H1 (cell line): Measurements from ENCODE around the gene SORCS3. TPM values are rescaled to one million over a fixed set of nuclear protein-coding genes. Genes with fewer than 3 reads are reported as not detected.

ENCODE experiments used
- CTCF ChIA-PET: fragments of 300-600 bp; sonication (Branson Sonifier 250); formaldehyde crosslinking; loops from one replicate; lab custom pipeline; 2021; ENCODE audit not compliant: partially characterized antibody; lab: Charles Lee
- POLR2A ChIA-PET: fragments of 300-600 bp; sonication (Branson Sonifier 250); formaldehyde crosslinking; loops from one replicate; lab custom pipeline; 2021; ENCODE audit warnings: inconsistent platforms; ENCODE audit not compliant: partially characterized antibody; lab: Charles Lee
- DNase-seq, 2 experiments: peaks; one replicate each; pipeline versions ENCODE4 v3.0.0 to v3.0.0-alpha.2; 2010 to 2022; ENCODE audit warnings: low spot score in 2 of 2, low read depth in 1 of 2, mixed read lengths in 1 of 2
- FAIRE-seq: peaks from 2 replicates; lab custom pipeline; 2011; peaks lifted over from hg19 to GRCh38; lab: Jason Lieb, UNC
- H2AFZ ChIP-seq: 2 replicates; pipeline ENCODE4 v1.8.1; 2012; ENCODE audit warnings: low read length, inconsistent platforms
- H2AK5ac ChIP-seq: 2 replicates; pipeline ENCODE4 v1.6.1; 2013; ENCODE audit warnings: low read depth, low read length
- H2BK120ac ChIP-seq: replicated peaks from 2 replicates; pipeline ENCODE3; 2013; ENCODE audit warnings: low read depth, low read length, inconsistent platforms
- H2BK12ac ChIP-seq: 2 replicates; pipeline ENCODE4 v1.6.1; 2013; ENCODE audit warnings: low read depth, low read length
- H2BK15ac ChIP-seq: 2 replicates; pipeline ENCODE4 v1.6.1; 2013; ENCODE audit warnings: low read length
- H2BK20ac ChIP-seq: 2 replicates; pipeline ENCODE4 v1.6.1; 2013; ENCODE audit warnings: low read length
- H2BK5ac ChIP-seq: 2 replicates; pipeline ENCODE4 v1.6.1; 2013; ENCODE audit warnings: low read depth, low read length
- H3K14ac ChIP-seq: 2 replicates; pipeline ENCODE4 v1.6.1; 2013; ENCODE audit warnings: inconsistent platforms; ENCODE audit not compliant: insufficient read length
- H3K18ac ChIP-seq: 2 replicates; pipeline ENCODE4 v1.6.1; 2013; ENCODE audit warnings: low read length; ENCODE audit errors: extremely low read depth
- H3K23ac ChIP-seq: 2 replicates; pipeline ENCODE4 v1.6.1; 2013; ENCODE audit warnings: inconsistent platforms; ENCODE audit not compliant: insufficient read length
- H3K23me2 ChIP-seq: 2 replicates; pipeline ENCODE4 v1.6.1; 2013; ENCODE audit warnings: low read depth, low read length
- H3K27ac ChIP-seq: 2 replicates; pipeline ENCODE4 v1.6.1; 2011; ENCODE audit warnings: low read depth, low read length, inconsistent platforms
- H3K27me3 ChIP-seq, 4 experiments: replicated peaks in 1 of 4; 1 replicate in 1 of 4; 2 replicates in 3 of 4; pipeline versions ENCODE4 v1.6.1 to v1.8.1; 2011 to 2013; ENCODE audit warnings: low read length in 3 of 4, mild to moderate bottlenecking in 3 of 4, inconsistent platforms in 2 of 4, mixed read lengths in 2 of 4, moderate library complexity in 1 of 4; ENCODE audit not compliant: control insufficient read depth in 3 of 4, insufficient read depth in 3 of 4; ENCODE audit errors: extremely low read depth in 1 of 4
- H3K36me3 ChIP-seq, 4 experiments: 2 replicates each; pipeline versions ENCODE4 v1.6.1 to v1.8.1; 2011 to 2013; ENCODE audit warnings: mild to moderate bottlenecking in 4 of 4, low read length in 3 of 4, moderate library complexity in 2 of 4, control low read depth in 1 of 4, inconsistent platforms in 1 of 4; ENCODE audit not compliant: insufficient read depth in 4 of 4, control insufficient read depth in 2 of 4
- H3K4ac ChIP-seq: replicated peaks from 2 replicates; pipeline ENCODE3; 2013; ENCODE audit warnings: low read length, low read depth, mixed read lengths, inconsistent platforms; ENCODE audit not compliant: insufficient read length
- H3K4me1 ChIP-seq, 4 experiments: replicated peaks in 1 of 4; 1 replicate in 1 of 4; 2 replicates in 3 of 4; pipeline versions ENCODE4 v1.6.1 to v1.8.1; 2011 to 2013; ENCODE audit warnings: low read length in 3 of 4, inconsistent platforms in 2 of 4, mixed read lengths in 1 of 4; ENCODE audit not compliant: insufficient read depth in 4 of 4, control insufficient read depth in 3 of 4
- H3K4me2 ChIP-seq, 2 experiments: 2 replicates each; pipeline versions ENCODE4 v1.6.1 to v1.8.1; 2011 to 2013; ENCODE audit warnings: low read depth in 2 of 2, low read length in 2 of 2, control low read depth in 1 of 2, inconsistent platforms in 1 of 2, mild to moderate bottlenecking in 1 of 2; ENCODE audit not compliant: insufficient read depth in 1 of 2
- H3K4me3 ChIP-seq, 4 experiments: fragments of 200-600, 300-600 bp in 1 of 4; sonication (generic), shearing (Covaris generic), sonication (Bioruptor Twin) in 1 of 4; 2 replicates each; pipeline versions ENCODE4 v1.5.1 to v1.8.1; 2011 to 2016; ENCODE audit warnings: low read length in 4 of 4, low read depth in 3 of 4, control low read depth in 2 of 4, inconsistent platforms in 2 of 4, mild to moderate bottlenecking in 2 of 4, mixed read lengths in 1 of 4, moderate library complexity in 1 of 4; ENCODE audit not compliant: insufficient read depth in 2 of 4; ENCODE audit errors: extremely low read depth in 1 of 4
- H3K56ac ChIP-seq: replicated peaks from 2 replicates; pipeline ENCODE3; 2013; ENCODE audit warnings: low read depth, mild to moderate bottlenecking, mixed read lengths, low read length, inconsistent platforms; ENCODE audit not compliant: insufficient read length
- H3K79me1 ChIP-seq: 2 replicates; pipeline ENCODE4 v1.6.1; 2013; ENCODE audit warnings: low read depth, low read length, control low read depth
- H3K79me2 ChIP-seq, 2 experiments: 2 replicates each; pipeline versions ENCODE4 v1.6.1 to v1.8.1; 2012 to 2013; ENCODE audit warnings: low read length in 2 of 2, mild to moderate bottlenecking in 2 of 2, inconsistent platforms in 1 of 2; ENCODE audit not compliant: insufficient read depth in 2 of 2, control insufficient read depth in 1 of 2
- H3K9ac ChIP-seq, 4 experiments: replicated peaks in 1 of 4; 1 replicate in 1 of 4; 2 replicates in 3 of 4; pipeline versions ENCODE4 v1.6.1 to v1.8.1; 2011 to 2013; ENCODE audit warnings: low read depth in 3 of 4, low read length in 3 of 4, control low read depth in 2 of 4, mild to moderate bottlenecking in 2 of 4, moderate library complexity in 2 of 4, inconsistent platforms in 1 of 4; ENCODE audit errors: extremely low read depth in 1 of 4
- H3K9me3 ChIP-seq, 2 experiments: 2 replicates each; pipeline versions ENCODE4 v1.6.1 to v1.8.1; 2012 to 2013; ENCODE audit warnings: mild to moderate bottlenecking in 2 of 2, moderate library complexity in 2 of 2, control low read depth in 1 of 2, inconsistent platforms in 1 of 2, low read depth in 1 of 2, low read length in 1 of 2, mixed read lengths in 1 of 2; ENCODE audit not compliant: insufficient read depth in 2 of 2
- H4K20me1 ChIP-seq, 2 experiments: replicated peaks in 1 of 2; 2 replicates each; pipeline versions ENCODE3 to v1.8.1; 2011 to 2013; ENCODE audit warnings: inconsistent platforms in 2 of 2, low read length in 2 of 2, mild to moderate bottlenecking in 1 of 2; ENCODE audit not compliant: insufficient read depth in 2 of 2, control insufficient read depth in 1 of 2
- H4K5ac ChIP-seq: 2 replicates; pipeline ENCODE4 v1.6.1; 2013; ENCODE audit warnings: low read length, low read depth, mixed read lengths, inconsistent platforms; ENCODE audit not compliant: insufficient read length
- H4K8ac ChIP-seq: 2 replicates; pipeline ENCODE4 v1.8.0; 2013; ENCODE audit warnings: mild to moderate bottlenecking, moderate library complexity, low read length, inconsistent platforms; ENCODE audit not compliant: insufficient read depth; ENCODE audit errors: extremely low read depth
- H4K91ac ChIP-seq: replicated peaks from 2 replicates; pipeline ENCODE3; 2013; ENCODE audit warnings: low read length, mixed read lengths, inconsistent platforms; ENCODE audit not compliant: insufficient read length
- BACH1 ChIP-seq: IDR thresholded peaks from 2 replicates; pipeline ENCODE4 v1.6.1; 2012; ENCODE audit warnings: low read length, improper control_type of control experiment
- E2F6 ChIP-seq: IDR thresholded peaks from 2 replicates; pipeline ENCODE4 v1.6.1; 2012; ENCODE audit warnings: inconsistent platforms
- POLR2AphosphoS5 ChIP-seq: IDR thresholded peaks from 2 replicates; pipeline ENCODE4 v1.6.1; 2011; ENCODE audit warnings: low read depth, low read length
- WGBS, 2 experiments: shearing (Covaris generic) in 1 of 2; methylation state at CpG; one replicate each; pipeline versions ENCODE4 v1.1.6 to v1.1.7; 2013 to 2015; ENCODE audit warnings: low lambda C conversion rate in 2 of 2, mixed read lengths in 2 of 2, inconsistent platforms in 1 of 2, low coverage in 1 of 2, missing lambda C conversion rate in 1 of 2; ENCODE audit not compliant: insufficient replicate concordance in 2 of 2, insufficient coverage in 1 of 2, insufficient read length in 1 of 2; ENCODE audit errors: extremely low coverage in 1 of 2, missing lambda C conversion rate in 1 of 2; 5-methylcytosine and 5-hydroxymethylcytosine counted together
- polyA plus RNA-seq, 7 experiments: library from polyadenylated mRNA; depleted of rRNA in 3 of 7; stranded (reverse) in 5 of 7; unstranded in 2 of 7; fragments of >200 nt in 5 of 7; fragments of 200-250 nt in 2 of 7; gene quantifications; 1 replicate in 5 of 7; 2 replicates in 1 of 7; 4 replicates in 1 of 7; pipeline versions ENCODE4 v1.2.1 to v1.2.3, GENCODE V29; 2011 to 2013; ENCODE audit warnings: missing spikeins in 2 of 7, mixed read lengths in 2 of 7
- total RNA-seq: library from RNA; stranded (reverse); fragmentation: NEBNext Ultra II Directional; extraction: Animal tissue kit (Norgen Biotek cat#: 25700); gene quantifications from 2 replicates; pipeline ENCODE4 v1.2.1, GENCODE V29; 2021

The SORCS3 gene
- total and polyA plus RNA-seq, 2 of the 8 experiments (the other 6 are each of a cell fraction or from before 2014, with no cell fraction given), result 0.26 to 0.88 TPM

GRCh38 chr10:105094048-105094447 is 453.0 kb downstream of the SORCS3 start:
- no peak overlapping the region for H3K9ac ChIP-seq
- H2AK5ac ChIP-seq, result no peak overlapping the region
- FAIRE-seq (no peak), DNase-seq (no peak)
- no peaks in the 10 kb centered on the region for H3K36me3 ChIP-seq
- no peak overlapping the region for H2AFZ ChIP-seq
- no peak overlapping the region for H3K18ac ChIP-seq
- H2BK120ac ChIP-seq, result no peak overlapping the region
- no peak overlapping the region for H2BK12ac ChIP-seq
- no peaks in the 10 kb centered on the region for H3K9me3 ChIP-seq
- H4K91ac ChIP-seq, result no peak overlapping the region
- no peaks in the 10 kb centered on the region for H4K20me1 ChIP-seq
- POLR2A ChIA-PET, result no interaction called here
- no peak overlapping the region for H2BK20ac ChIP-seq
- H3K27ac ChIP-seq, result no peak overlapping the region
- no peak overlapping the region for H3K23ac ChIP-seq
- H4K8ac ChIP-seq, result no peak overlapping the region
- no peaks in the 10 kb centered on the region for H3K27me3 ChIP-seq
- CTCF ChIA-PET, result interaction anchor here (1.2 to 1.9 kb wide), 3 partner anchors 10 to 597 kb away, joined by 3 to 7 read pairs (median 4); no protein-coding TSS in a partner anchor
- no peaks in the 10 kb centered on the region for H3K79me1 ChIP-seq
- no peak overlapping the region for H3K4me3 ChIP-seq
- no peak overlapping the region for H3K4me2 ChIP-seq
- H3K79me2 ChIP-seq, result no peaks in the 10 kb centered on the region
- H3K56ac ChIP-seq, result no peak overlapping the region
- 96% methylated on average over 1 of the region's 1 CpG; no CpG with 5 or more reads in 1 of the 2 experiments for WGBS, 2 experiments
- H2BK5ac ChIP-seq, result no peak overlapping the region
- no peaks in the 10 kb centered on the region for H3K4me1 ChIP-seq
- H3K14ac ChIP-seq, result no peak overlapping the region
- no peak overlapping the region for H3K4ac ChIP-seq
- H2BK15ac ChIP-seq, result no peak overlapping the region
- no peak overlapping the region for H4K5ac ChIP-seq
- H3K23me2 ChIP-seq, result no peaks in the 10 kb centered on the region; the same call in 1 of the 2 replicates
- no peak for TF ChIP-seq E2F6
- no peak for TF ChIP-seq POLR2AphosphoS5
- TF ChIP-seq BACH1, result no peak
